CD4-positive, alpha-beta T cell treated with Interleukin-4 for 4 hours (primary cell): ENCODE data around the gene CHD1.

ENCODE experiments used
- DNase-seq: peaks from one replicate; pipeline ENCODE4 v3.0.0-alpha.2; 2020

CHD1 gene

DNA sequence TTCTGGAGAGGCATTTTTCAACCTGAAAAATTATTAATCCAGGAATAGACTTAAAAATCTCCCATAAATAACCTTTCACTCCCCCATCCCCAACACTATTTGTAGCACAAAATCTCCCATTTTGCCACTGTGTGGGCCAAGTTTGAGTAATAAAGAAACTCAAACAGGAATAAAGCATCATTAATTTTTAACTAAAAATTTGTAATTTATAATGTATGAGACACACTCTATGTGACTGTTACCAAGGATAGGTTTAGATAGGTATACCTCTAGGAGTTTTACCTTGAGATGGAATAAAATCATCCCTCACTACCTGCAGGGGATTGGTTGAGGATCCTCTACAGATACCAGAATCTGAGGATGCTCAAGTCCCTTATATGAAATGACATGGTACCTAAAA, 30.1 kb downstream of the CHD1 start:
- no peak for DNase-seq

DNA sequence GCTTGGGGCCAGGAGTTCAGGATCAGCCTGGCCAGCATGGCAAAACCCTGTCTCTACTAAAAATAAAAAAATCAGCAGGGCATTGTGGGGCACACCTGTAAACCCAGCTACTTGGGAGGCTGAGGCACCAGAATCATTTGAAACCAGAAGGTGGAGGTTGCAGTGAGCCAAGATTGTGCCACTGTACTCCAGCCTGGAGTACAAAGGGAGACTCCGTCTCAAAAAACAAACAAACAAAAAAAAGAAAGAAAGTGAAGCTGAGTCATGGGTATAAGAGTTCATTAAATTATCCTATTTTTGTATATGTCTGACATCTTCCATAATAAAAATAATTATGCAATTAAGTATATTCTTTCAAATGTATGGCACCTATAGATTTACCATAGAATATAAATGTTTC, 37.2 kb downstream of the CHD1 start:
- DNase-seq, result no peak

DNA sequence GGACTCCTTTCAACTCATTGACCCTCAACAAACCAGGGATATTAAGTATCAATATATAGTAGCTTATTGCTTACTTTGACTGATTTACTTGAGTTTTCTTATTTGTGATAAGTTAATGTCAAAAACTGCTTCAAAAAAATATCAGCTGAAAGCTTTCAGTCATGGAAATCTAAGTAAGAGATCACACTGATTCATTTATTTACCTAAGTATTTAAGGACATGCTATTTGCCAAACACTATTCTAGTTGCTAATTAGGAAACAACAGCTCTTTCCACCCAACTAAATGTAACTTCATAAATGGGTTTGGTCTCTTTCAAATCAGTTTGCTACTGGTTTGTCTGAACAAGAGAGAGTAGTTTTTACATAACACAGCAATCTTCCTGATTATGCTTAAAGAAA, 48.2 kb downstream of the CHD1 start:
- no peak for DNase-seq

DNA sequence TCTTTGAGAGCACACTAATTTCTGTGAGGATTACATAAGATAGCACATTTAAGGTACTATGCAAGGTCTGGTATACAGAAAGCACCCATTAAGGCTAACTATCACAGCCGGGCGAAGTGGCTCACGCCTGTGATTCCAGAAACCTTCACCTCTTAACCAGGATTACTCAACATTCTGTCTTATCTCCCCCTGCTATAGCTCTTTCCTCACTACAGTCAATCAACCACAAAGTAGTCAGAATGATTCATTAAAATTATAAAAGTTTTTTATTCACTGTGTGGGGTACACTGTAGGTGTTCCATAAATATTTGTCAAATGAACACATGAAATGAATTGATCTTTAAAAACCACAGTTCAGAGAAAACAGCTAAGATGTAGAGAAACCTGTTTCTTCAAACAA, 48.7 kb downstream of the CHD1 start:
- no peak for DNase-seq

DNA sequence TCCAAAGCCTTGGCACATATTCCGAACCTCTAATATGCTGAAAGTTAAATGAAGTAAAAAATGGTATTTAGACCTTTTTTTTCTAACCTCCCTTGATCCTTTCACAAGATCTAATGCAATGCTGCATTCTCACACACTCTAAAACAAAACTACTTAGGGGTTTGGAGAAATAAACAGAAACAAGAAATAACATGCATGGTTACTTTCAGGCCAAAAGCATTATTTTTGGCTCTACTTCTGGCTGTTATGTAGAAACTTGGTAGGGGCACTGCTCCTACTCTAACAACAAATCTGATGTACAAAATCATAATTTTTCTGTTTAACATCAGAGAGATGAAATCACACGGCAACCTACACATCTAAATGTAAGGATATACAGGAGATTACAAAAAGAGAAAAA, 51.2 kb downstream of the CHD1 start:
- DNase-seq, result no peak

DNA sequence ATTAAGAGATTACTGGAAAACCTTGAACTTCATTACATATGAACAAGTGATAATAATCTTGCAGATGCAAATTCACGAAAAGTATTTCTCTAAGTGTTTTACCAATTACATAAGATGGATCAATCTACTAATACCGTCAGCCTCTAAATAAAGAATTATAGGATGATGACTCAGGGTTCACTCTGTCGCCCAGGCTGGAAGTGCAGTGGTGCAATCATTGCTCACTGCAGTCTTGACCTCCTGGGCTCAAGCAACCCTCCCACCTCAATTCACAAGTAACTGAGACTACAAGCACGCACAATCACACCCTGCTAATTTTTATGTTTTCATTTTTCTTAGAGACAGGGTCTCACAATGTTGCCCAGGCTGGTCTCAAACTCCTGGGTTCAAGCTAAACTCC, 56.1 kb downstream of the CHD1 start:
- no peak for DNase-seq

DNA sequence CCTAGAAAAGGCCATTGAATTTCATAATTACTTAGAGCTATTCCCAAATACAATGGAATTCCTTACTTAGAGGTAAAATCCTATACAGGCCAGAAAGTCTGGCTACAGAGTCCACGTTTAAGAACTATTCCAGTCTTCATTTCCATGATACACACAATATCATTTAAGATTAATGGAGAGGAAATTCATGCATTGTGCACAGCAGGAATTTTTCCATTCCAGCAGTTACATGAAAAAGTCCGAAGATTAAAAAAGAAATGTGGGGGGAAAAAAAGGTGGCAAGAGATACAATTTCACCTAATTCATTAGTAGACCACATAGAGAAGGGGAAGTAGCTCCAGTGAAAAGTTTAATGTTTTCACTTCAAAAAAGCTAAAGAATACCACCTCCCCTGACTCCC, 63.1 kb downstream of the CHD1 start:
- no peak for DNase-seq

DNA sequence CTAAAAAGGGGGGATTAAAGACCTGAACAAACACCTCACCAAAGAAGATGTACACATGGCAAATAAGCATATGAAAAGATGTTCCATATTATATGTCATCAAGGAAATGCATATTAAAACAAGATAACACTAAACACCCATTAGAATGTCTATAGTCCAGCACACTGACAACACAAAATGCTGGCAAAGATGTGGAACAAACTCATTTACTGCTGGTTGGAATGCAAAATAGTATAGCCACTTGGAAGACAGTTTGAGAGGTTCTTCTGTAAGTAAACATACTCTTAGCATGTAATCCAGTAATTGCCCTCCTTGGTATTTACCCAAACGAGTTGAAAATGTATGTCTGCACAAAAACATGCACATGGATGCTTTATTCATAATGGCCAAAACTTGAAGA, 81.8 kb downstream of the CHD1 start:
- no peak for DNase-seq

DNA sequence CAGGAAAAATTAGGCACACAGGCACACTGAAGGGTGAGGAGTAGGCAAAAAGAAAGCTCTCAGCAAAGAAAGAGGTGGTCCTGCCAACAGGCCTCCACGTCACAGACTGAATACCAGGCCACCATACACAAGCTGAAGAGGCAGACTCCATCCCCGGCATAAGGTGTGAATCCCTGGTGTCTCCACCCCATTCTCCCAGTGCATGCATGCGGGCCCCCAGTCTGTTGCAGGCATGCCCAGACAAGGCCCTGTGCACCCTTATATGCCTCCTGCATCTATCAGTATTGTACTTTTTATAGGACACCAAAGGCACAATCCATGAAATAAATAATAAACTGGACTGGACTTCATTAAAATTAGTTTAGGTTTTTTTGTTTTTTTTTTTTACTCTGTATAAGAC, 82.3 kb downstream of the CHD1 start:
- no peak for DNase-seq

DNA sequence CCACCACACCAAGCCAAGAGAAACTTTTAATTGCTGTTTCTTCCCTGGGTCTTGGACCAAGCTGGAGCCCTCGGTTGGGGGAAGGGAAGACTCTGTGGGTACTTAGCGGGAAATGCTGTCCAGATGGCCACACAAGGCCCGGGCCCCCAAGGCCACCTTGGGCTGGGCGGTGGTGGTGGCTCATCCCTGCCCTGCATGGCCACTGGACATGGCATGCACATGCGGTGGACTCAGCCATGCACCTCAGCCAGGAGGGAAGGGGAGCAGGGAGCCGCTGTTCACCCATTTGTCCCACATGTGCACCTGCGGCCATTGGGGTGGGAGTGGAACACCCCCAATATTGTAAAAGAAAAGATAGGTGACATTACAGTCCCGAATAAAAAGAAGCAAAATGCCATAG, 82.9 kb downstream of the CHD1 start:
- no peak for DNase-seq

DNA sequence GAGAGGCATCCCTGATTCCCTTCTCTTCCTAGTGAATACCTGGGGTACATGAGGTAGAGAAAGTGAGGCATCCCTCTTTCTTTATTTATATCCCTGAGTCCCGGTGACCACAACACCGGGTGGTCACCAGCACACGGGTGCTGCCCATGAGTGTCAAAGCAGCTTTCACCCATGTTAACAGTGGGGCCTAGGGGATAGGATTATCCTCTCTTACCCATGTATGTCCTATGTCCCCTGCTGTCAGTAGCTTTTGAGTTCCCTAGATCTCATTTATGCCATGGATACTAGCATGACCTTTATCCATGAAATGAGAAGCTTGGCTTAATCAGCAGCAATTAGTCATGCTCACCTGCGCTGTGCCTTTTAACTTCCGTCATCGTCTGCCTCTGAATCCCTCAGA, 83.9 kb downstream of the CHD1 start:
- no peak for DNase-seq

DNA sequence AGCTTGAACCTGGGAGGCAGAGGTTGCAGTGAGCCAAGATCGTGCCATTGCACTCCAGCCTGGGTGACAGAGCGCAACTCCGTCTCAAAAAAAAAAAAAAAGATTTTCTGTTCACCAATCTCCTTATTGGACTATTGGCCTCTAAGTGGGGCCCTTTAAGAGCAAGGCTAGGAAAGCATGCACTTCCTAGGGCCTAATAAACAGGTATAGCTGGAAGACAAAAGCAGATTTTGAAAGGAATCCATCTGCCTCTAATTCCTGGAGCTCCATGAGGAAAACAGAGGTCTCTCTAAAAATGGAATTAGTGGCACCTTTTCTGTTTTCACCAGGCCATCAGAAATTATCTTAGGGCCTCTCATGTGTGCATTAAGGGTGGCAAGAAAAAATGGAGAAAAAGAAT, 85.3 kb downstream of the CHD1 start:
- DNase-seq, result no peak

DNA sequence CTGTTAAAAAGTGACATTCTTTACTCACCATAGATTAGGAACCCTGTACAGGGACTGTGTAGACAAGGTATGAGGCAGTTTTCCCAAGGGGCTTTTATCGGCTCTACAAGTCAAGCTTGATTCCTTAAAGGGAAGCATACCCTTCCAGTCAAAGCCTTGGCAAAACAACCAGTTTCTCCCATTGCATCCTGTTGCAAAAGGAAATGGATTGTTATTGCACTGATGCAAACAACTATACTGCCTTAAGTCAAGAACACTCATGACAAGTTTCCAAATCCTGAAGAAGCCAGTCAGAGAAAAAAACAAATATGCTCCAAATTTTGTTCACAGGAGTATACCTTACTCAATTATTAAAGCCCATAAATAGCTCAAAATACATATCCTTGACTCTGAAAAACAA, 87.9 kb downstream of the CHD1 start:
- no peak for DNase-seq

DNA sequence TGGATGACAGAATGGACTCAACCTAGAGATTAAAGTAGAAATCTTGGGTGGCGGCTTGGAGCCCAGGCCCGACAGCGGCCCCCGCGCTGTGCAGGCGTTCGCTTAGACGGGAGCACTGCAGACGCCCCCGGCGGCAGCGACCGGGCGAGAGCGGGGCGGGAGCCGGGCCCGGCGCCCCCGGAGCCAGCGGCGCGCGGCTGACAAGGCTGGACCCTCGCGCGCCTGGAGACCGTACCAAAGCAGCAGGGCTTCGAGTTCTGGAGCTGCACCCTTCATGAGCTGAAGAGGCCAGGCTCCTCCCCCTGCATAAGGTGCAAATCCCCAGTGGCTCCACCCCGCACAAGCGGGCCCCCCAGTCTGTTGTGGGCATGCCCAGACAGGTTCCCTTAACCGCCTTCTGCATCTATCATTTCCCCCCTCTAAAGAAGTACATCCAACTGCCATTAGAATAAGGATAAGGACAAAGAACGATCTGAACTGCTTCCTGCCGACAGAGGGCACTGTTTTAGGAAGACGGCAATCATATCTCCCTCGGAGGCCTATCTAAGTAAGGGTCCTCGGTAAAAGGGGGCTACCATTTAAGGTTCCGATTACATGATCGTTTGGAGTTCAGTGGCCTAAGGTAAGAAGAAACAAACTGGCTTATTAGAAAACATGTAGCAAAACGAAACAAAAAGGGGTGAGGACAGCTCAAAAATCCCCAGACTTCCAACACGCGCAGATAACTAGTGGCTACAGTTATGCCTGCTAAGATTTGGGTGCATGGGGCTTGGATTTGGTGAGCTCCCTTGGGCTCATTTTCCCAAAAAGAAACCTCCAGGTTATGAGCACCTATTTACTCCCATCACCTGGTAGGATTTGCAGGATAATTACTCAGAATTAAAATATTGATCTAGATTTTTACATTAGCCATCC, 89.1 kb downstream of the CHD1 start:
- no peak for DNase-seq

DNA sequence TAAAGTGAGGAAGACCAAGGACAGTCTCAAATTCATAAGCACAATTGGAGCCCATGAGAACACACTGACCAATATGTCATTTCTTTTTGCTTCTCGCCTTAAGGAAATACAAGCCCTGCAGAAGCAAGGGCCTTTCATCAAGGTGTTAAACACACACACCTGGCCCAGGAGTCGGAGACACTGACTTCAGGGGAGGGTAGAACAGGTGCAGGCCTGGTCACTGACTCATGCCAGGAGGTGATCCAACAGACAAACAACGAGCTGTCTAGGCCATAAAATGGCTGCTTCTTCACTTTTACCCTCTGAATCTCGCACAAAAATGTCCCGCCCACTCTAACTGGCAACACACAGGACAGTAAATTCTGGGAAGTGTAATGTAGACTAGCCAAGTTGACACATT, 92.6 kb downstream of the CHD1 start:
- DNase-seq, result no peak

DNA sequence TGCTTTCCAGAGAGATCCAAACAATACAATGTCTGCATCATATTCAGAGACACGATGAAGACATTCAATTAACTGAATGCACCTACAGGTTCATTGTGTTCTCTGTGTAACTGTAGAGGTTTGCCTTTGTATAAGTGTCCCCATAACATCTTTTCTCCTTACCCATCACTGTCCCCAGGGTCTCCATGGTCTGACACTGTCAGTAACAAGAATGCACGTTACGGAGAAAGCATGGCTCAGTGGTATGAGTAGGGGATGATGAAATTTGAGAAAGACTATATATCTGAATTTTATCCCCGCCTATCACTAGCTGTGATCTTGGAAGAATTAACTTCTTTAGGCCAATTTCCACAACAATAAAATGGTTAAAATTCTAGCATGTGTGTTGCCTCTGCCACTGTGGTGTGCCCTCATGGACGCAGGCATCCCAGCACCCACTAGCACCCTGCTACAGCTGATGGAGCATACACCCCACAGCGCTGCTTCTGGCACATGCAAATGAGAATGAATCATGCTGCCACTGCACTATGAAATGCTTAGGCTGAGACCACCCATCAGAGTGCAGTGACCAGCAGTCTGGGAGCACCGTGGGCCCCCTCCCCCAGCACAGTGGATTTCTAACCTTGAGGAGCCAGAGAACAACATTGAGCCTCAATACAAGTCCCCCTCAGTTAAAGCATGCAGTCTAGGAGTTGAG, 101.1 kb downstream of the CHD1 start:
- no peak for DNase-seq

DNA sequence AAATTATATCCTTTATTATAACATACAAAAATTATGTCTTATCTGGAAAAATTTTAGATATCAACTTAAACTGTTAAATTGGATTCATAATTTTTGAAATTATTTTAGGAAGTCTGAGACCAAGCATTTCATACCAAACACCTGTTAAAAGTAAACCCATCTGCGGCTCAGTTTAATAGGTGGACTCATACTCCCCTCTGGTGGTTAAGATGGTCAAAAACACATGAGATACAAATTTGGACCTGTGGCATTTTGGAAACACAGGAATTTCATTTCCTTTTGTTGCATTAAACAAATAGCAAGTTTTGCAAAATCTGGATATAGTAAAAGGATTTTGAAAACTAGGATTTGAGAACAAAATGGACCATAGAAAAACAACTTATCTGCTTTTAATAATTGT, 101.6 kb downstream of the CHD1 start:
- peak; percentile 8 for DNase-seq

DNA sequence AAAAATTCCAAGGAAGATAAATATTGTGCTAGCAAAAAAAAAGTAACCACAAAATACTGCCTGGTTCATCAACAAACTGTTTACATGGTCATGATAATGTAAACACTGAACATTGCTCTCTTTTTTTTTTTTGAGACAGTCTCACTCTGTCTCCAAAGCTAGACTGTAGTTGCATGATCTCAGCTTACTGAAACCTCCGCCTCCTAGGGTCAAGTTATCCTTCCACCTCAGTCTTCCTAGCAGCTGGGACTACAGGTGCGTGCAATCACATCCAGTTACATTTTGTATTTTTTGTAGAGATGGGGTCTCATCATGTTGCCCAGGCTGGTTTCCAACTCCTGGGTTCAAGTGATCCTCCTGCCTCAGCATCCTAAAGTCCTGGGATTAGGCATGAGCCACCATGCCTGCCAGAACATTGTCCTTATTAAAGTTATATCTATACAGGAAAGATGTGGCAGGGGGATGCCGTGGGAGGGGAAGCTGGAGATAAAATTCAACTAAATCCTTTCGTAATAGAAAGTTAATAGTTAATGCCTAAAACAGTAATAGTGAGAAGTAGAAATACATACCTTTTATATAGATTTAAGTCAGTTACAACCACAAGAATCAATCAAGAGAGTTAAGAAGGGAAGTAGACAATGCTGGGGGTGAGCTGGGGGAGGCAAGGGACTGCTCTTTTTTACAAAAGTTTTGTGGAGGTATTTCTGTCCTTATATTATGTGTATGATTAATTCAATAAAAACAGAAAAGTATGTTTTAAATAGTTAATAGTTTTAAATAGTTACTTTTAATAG, 103.0 kb downstream of the CHD1 start:
- DNase-seq, result no peak

DNA sequence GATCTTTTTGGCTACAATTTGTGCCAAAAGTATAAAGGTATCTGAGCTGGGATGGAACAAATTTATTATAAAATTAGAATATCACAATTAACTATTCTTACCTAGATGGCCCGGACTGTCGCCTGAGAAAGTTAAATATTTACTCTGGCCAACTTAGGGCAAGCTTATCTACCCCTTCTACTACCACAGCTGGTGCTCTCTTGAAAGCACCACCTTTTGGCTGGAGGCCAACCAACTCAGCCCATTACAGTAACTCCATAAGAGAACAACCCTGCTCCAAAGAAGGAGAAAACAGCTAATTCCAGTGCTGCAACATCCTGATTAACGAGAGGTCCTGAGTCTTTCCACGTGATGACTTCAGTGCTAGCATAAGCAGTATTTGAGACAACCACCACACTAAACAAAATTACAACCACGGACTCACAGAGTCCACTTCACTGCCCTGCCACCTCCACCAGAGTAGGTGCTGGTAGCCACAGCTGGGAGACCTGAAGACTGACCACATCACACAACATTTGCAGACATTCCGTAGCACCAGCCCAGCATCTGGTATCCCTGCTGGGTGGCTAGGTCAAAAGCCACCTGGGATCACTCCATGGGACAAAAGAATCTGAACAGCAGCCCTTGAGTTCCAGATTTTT, 112.1 kb downstream of the CHD1 start:
- no peak for DNase-seq

DNA sequence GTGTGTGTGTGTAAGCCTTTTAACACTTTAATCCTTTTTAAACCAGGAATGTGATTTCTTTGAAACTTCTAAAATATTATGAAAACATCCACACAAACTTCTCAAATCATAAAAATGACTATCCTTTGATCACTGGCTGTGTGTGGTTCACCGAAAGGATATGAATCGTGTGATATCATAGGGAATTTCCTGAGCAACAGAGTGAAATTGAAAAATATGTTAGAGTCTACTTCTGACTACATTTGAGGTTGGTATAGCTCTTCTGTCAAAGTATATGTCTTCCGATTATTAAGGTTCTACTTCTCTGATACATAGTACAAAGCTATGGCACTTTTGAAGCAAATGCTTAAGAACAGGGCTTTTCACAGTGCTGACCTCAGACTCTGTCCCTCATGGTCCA, 115.1 kb downstream of the CHD1 start:
- DNase-seq, result no peak

DNA sequence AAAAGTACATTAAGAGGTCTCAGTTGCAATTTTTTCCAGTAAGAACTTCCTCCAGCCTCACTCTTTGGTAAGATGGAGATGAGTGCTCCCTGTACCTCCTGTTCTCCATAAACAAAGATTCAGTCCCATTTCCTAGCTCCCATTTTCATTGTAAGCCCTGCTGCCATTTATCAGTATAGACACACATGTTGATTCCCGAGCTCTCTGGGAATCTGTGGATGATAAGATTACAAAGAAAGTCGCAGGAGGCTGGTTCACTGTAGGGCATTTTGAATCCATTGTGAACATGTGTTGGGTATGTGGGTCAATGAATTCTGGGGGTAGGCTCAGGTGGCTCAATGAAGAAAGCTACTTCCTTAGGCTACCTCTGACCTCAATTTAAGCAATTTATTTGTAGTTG, 118.6 kb downstream of the CHD1 start:
- DNase-seq, result no peak

DNA sequence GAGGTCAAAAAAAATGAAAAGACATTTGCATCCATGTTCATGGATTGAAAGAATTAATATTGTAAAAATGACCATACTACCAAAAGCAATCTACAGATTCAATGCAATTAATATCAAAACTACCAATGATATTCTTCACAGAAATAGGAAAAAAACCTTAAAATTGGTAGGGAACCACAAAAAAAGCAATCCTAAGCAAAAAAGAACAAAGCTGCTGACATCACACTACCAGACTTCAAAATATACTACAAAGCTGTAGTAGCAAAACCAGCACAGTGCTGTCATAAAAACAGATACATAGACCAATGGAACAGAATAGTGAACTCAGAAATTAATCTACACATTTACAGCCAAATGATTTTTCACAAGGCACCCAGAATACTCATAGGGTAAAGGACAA, 121.0 kb downstream of the CHD1 start:
- DNase-seq, result no peak

DNA sequence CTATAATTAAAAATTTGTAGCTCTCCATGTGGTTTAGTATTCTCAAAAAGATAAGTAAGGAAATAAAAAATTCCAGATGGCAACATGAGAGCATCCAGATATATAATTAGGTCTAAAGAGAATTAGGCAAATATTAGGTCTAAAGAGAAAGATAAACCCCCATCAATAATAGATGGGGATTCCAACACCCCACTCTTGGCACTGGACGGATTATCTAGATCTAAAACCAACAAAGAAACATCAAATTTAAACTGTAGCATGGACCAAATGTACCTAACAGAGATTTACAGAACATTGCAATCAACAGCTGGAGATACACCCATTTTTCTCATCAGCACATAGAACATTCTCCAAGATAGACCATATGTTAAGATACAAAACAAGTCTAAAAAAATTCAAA, 123.7 kb downstream of the CHD1 start:
- no peak for DNase-seq
